Peyer's patch (tissue), 4 donors: Measurements from ENCODE around the gene UBE4A. TPM values are rescaled to one million over a fixed set of nuclear protein-coding genes. Genes with fewer than 3 reads are reported as not detected.

Experiments
- DNase-seq, 3 donors: peaks; one replicate each; pipeline ENCODE4 v3.0.0-alpha.2; 2017 to 2019
- H3K27ac ChIP-seq, 4 donors: fragments of 200-600 bp; sonication (generic); one replicate each; pipeline ENCODE4 v1.5.1; 2016 to 2019
- H3K27me3 ChIP-seq, 2 donors: fragments of 200-600 bp; sonication (generic); one replicate each; pipeline ENCODE4 v1.5.1; 2019
- H3K36me3 ChIP-seq, 3 donors: fragments of 200-600 bp; sonication (generic); one replicate each; pipeline ENCODE4 v1.5.1; 2016 to 2019
- H3K4me1 ChIP-seq, 4 donors: fragments of 200-600 bp; sonication (generic); one replicate each; pipeline ENCODE4 v1.5.1; 2016 to 2019
- H3K4me3 ChIP-seq, 4 donors: fragments of 200-600 bp; sonication (generic); 1 replicate in 3 of 4; 2 replicates in 1 of 4; pipeline ENCODE4 v1.5.1; 2016 to 2019; ENCODE audit warnings: mild to moderate bottlenecking in 1 of 4
- H3K9me3 ChIP-seq, 4 donors: fragments of 200-600 bp; sonication (generic); one replicate each; pipeline ENCODE4 v1.5.1; 2016 to 2019; ENCODE audit warnings: mild to moderate bottlenecking in 1 of 4
- POLR2A ChIP-seq, 2 donors: fragments of 450-650 bp; IDR thresholded peaks; one replicate each; pipeline ENCODE4 v1.5.1; 2017; ENCODE audit warnings: antibody characterized with exemption in 2 of 2, mild to moderate bottlenecking in 2 of 2, moderate library complexity in 2 of 2
- total RNA-seq, 4 donors: library from RNA; depleted of rRNA; stranded (reverse); fragments of >200 nt; gene quantifications; one replicate each; pipeline ENCODE4 v1.1.0, GENCODE V29; 2016
- TF ChIP-seq, protein P1 (sequence below), 6 experiments: fragments of 450-650 bp in 4 of 6; fragments of 200-600 bp in 2 of 6; sonication (generic) in 1 of 6; IDR thresholded peaks; one replicate each; pipeline ENCODE4 v1.5.1; 2017 to 2019; ENCODE audit warnings: antibody characterized with exemption in 6 of 6, mild to moderate bottlenecking in 3 of 6, moderate library complexity in 1 of 6

UBE4A gene
- total RNA-seq, 4 donors from 2014 or later, result 47.7 to 60.1 (median 54.1) TPM

DNA sequence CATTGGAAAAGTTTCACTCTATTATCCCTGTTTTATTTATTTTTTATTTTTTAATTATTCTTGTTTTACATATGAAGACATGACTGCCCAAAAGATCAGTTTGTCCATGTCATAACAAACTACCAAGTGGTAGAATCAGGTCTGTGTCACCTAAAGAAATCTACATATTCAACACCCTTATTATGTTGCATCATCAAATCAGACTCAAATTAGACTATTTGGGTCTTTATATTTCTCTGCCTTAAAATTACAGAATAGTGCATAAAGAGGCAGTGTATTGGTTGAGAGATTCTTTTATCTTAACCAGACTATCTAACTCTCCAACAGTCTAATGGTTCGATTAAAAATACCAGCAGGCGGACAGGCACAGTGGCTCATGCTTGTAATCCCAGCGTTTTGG is 23.6 kb downstream of the UBE4A start:
- Histone ChIP-seq H3K36me3 (peaks cover 0 to 99% (median 0%) of the 10 kb centered on the region in 3 donors), H3K27ac (no peak overlapping the region), H3K9me3 (no peaks in the 10 kb centered on the region), H3K4me1 (no peaks in the 10 kb centered on the region), H3K4me3 (no peak overlapping the region), H3K27me3 (no peaks in the 10 kb centered on the region)
- TF ChIP-seq POLR2A (IDR thresholded peaks at IDR 0.05), result no peak
- TF ChIP-seq, protein P1, sequence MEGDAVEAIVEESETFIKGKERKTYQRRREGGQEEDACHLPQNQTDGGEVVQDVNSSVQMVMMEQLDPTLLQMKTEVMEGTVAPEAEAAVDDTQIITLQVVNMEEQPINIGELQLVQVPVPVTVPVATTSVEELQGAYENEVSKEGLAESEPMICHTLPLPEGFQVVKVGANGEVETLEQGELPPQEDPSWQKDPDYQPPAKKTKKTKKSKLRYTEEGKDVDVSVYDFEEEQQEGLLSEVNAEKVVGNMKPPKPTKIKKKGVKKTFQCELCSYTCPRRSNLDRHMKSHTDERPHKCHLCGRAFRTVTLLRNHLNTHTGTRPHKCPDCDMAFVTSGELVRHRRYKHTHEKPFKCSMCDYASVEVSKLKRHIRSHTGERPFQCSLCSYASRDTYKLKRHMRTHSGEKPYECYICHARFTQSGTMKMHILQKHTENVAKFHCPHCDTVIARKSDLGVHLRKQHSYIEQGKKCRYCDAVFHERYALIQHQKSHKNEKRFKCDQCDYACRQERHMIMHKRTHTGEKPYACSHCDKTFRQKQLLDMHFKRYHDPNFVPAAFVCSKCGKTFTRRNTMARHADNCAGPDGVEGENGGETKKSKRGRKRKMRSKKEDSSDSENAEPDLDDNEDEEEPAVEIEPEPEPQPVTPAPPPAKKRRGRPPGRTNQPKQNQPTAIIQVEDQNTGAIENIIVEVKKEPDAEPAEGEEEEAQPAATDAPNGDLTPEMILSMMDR (IDR thresholded peaks at IDR 0.05), result no peak
- no peak for DNase-seq

DNA sequence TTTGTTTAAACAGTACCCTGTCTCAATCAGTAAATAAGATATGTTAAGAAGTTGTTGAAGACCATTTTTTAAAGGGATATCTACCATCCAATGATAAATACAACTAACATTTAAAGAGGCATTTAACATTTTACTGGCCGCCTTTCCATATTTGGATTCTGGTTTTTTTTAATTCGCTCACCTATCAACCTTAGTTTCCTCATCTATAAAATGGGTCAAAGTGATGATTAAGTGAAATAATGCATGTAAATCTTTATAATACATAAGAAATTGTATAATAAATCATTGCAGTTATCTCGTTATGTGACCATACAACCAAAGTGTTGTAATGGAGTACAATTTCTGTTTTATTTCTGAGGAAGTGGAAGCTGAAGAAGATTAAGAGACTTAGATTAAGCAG is 24.3 kb downstream of the UBE4A start:
- H3K27ac ChIP-seq, result no peak overlapping the region
- H3K4me1 ChIP-seq, result no peaks in the 10 kb centered on the region
- DNase-seq, result no peak
- H3K9me3 ChIP-seq, result no peaks in the 10 kb centered on the region
- peaks cover 0 to 99% (median 0%) of the 10 kb centered on the region in 3 donors for H3K36me3 ChIP-seq
- TF ChIP-seq, protein P1 (IDR thresholded peaks at IDR 0.05), result no peak
- TF ChIP-seq POLR2A (IDR thresholded peaks at IDR 0.05), result no peak
- H3K4me3 ChIP-seq, result no peak overlapping the region
- H3K27me3 ChIP-seq, result no peaks in the 10 kb centered on the region

DNA sequence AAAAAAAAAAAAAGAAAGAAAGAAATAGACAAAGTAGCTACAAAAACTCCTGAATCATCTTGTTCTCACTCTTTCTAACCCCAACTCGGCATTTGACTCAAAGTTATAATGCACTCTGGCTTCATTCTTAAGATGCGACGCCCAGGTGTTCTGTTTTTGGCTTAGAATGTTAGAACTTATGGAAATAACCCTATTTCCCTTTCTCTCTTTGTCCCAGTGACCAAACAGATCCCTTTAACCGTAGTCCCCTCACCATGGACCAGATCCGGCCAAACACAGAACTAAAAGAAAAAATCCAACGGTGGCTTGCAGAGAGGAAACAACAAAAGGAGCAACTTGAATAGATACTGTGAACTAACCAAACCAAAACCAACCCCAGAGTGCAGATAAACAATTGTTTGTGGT is 36.7 kb downstream of the UBE4A start:
- Histone ChIP-seq H3K4me3 (no peak overlapping the region), H3K27me3 (no peaks in the 10 kb centered on the region), H3K4me1 (peaks cover 0 to 4% (median 0%) of the 10 kb centered on the region in 4 donors), H3K36me3 (peaks cover 0 to 67% (median 0%) of the 10 kb centered on the region in 3 donors), H3K27ac (peak overlapping the region in 2 of 4 donors; percentile 3 to 51), H3K9me3 (no peaks in the 10 kb centered on the region)
- TF ChIP-seq POLR2A (IDR thresholded peaks at IDR 0.05), result no peak
- DNase-seq, result no peak

DNA sequence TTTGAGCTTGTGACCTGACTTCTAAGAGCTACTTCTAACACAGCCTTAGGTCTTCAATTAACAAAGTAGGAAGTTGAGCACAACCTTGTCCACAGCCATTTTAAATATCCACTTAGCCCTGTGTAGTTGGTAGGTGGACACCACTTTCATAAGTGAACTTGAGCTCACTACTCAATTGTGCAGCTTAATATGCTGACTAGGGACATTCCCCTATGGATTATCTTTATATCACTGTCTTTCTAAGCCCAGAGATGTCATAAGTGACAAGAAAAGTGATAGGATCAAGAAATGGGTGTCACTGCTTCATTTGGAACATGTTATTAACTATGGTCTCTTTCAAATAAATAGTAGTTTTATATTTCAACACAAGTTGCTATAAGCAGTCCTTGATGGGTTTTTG is 38.0 kb downstream of the UBE4A start:
- no peak overlapping the region for H3K27ac ChIP-seq
- no peak overlapping the region for H3K4me3 ChIP-seq
- peaks cover 0 to 4% (median under 1%) of the 10 kb centered on the region in 4 donors for H3K4me1 ChIP-seq
- H3K9me3 ChIP-seq, result no peaks in the 10 kb centered on the region
- H3K36me3 ChIP-seq, result peaks cover 0 to 53% (median 0%) of the 10 kb centered on the region in 3 donors
- H3K27me3 ChIP-seq, result no peaks in the 10 kb centered on the region
- DNase-seq, result no peak
- TF ChIP-seq, protein P1 (IDR thresholded peaks at IDR 0.05), result no peak
- no peak for TF ChIP-seq POLR2A (IDR thresholded peaks at IDR 0.05)

DNA sequence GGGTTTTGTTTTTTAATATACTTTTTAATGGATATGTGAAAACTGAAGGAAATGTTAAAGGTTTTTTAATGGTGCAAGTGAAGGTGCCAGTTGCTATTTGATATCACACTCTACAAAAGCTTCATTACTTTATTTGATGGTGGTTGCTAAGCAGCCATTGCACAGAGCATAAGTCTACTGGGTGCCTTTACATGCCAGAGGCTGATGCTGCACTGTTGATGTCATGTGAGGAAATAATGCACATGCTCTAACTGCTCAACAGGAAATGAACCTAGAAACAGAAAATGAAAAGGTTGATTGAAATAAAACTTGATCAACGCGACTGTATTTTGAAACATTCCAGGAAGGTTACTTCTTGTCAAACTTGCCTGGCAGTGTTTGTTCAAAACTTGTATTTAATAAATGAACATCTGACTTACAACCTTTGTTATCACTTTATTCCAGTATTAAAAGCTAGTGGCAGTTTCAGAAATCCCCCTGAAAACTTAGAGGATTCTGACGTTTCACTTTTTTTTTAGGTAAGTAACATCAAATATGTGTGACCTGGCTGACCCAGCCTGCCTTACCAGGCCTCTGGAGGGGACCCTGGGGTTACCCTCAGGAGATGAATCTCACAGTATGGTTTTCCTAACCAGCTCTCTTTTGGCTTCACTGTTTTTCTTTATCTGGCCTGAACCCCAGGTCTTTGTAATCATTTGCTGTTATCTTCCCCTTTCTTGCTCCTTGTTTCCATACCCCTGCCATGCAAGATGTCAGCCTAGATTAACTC is 39.6 kb downstream of the UBE4A start:
- no peaks in the 10 kb centered on the region for H3K27me3 ChIP-seq
- peaks cover 0 to 38% (median 0%) of the 10 kb centered on the region in 3 donors for H3K36me3 ChIP-seq
- peak overlapping the region; percentile 50 to 68 (median 54) for H3K27ac ChIP-seq
- no peak for TF ChIP-seq POLR2A (IDR thresholded peaks at IDR 0.05)
- TF ChIP-seq, protein P1 (IDR thresholded peaks at IDR 0.05), result no peak
- H3K9me3 ChIP-seq, result no peaks in the 10 kb centered on the region
- H3K4me1 ChIP-seq, result peaks cover 2 to 19% (median 11%) of the 10 kb centered on the region in 4 donors
- no peak overlapping the region for H3K4me3 ChIP-seq
- DNase-seq, result no peak

DNA sequence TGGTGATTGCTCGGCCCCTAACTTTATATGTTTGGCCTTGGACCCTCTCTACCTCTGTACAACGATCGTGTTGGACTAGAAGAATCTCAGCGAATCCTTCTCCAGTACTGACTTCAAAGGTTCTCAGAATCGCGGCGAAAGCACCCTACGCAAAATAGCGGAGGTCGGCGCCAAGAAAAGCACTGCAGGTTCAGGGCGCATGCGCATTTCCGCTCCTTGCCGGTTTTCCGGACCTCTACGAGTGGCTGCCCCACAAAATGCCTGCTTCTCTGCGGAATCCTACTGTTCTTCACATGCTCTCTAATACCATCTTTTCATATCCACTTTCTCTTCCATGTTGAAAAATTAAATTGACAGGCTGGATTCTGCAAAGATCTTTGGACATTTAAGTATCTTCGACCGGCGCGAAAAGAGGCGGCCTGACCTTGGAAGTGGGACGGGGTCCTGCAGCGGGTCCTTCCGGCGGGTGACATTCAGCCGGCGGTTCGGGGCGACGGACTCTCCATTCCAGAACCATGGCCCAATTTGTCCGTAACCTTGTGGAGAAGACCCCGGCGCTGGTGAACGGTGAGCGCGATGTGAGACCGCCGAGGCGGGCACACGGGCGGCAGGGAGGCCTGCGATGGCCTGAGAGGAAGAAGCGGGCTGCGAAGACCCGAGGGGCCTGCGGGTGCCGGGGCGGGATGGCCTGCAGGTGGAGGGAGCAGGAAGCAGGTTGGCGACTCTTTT is 41.9 kb downstream of the UBE4A start, which contains the start of gene ATP5MG:
ATP5MG (plus strand) TSS at position 456 of the 729 bp plus-strand sequence; CDS start at position 516, 60 bp downstream.
- Histone ChIP-seq H3K27ac (peak within 1 kb of the TSS; percentile 82 to 89 (median 86)), H3K27me3 (no peaks in the 10 kb centered on the region), H3K4me3 (peak within 1 kb of the TSS; percentile 75 to 79 (median 77)), H3K36me3 (peaks cover 0 to 27% (median 0%) of the 10 kb centered on the region in 3 donors), H3K4me1 (peaks cover 2 to 19% (median 11%) of the 10 kb centered on the region in 4 donors), H3K9me3 (no peaks in the 10 kb centered on the region)
- TF ChIP-seq POLR2A (IDR thresholded peaks at IDR 0.05), result peak in 1 of 2 donors; percentile 60
- TF ChIP-seq, protein P1 (IDR thresholded peaks at IDR 0.05), result peak in 3 of 6 experiments; percentile 4 to 21 (median 13)
- DNase-seq, result peak; percentile 84 to 96 (median 87)
